H1 (cell line): ENCODE data around the gene RTEL1. TPM values are rescaled to one million over a fixed set of nuclear protein-coding genes. Genes with fewer than 3 reads are reported as not detected.

Experiments used
- CTCF ChIA-PET: fragments of 300-600 bp; sonication (Branson Sonifier 250); formaldehyde crosslinking; loops from one replicate; lab custom pipeline; 2021; ENCODE audit not compliant: partially characterized antibody; lab: Charles Lee
- POLR2A ChIA-PET: fragments of 300-600 bp; sonication (Branson Sonifier 250); formaldehyde crosslinking; loops from one replicate; lab custom pipeline; 2021; ENCODE audit warnings: inconsistent platforms; ENCODE audit not compliant: partially characterized antibody; lab: Charles Lee
- DNase-seq, 2 experiments: peaks; one replicate each; pipeline versions ENCODE4 v3.0.0 to v3.0.0-alpha.2; 2010 to 2022; ENCODE audit warnings: low spot score in 2 of 2, low read depth in 1 of 2, mixed read lengths in 1 of 2
- FAIRE-seq: peaks from 2 replicates; lab custom pipeline; 2011; peaks lifted over from hg19 to GRCh38; lab: Jason Lieb, UNC
- H2AFZ ChIP-seq: 2 replicates; pipeline ENCODE4 v1.8.1; 2012; ENCODE audit warnings: low read length, inconsistent platforms
- H2AK5ac ChIP-seq: 2 replicates; pipeline ENCODE4 v1.6.1; 2013; ENCODE audit warnings: low read depth, low read length
- H2BK120ac ChIP-seq: replicated peaks from 2 replicates; pipeline ENCODE3; 2013; ENCODE audit warnings: low read depth, low read length, inconsistent platforms
- H2BK12ac ChIP-seq: 2 replicates; pipeline ENCODE4 v1.6.1; 2013; ENCODE audit warnings: low read depth, low read length
- H2BK15ac ChIP-seq: 2 replicates; pipeline ENCODE4 v1.6.1; 2013; ENCODE audit warnings: low read length
- H2BK20ac ChIP-seq: 2 replicates; pipeline ENCODE4 v1.6.1; 2013; ENCODE audit warnings: low read length
- H2BK5ac ChIP-seq: 2 replicates; pipeline ENCODE4 v1.6.1; 2013; ENCODE audit warnings: low read depth, low read length
- H3K14ac ChIP-seq: 2 replicates; pipeline ENCODE4 v1.6.1; 2013; ENCODE audit warnings: inconsistent platforms; ENCODE audit not compliant: insufficient read length
- H3K18ac ChIP-seq: 2 replicates; pipeline ENCODE4 v1.6.1; 2013; ENCODE audit warnings: low read length; ENCODE audit errors: extremely low read depth
- H3K23ac ChIP-seq: 2 replicates; pipeline ENCODE4 v1.6.1; 2013; ENCODE audit warnings: inconsistent platforms; ENCODE audit not compliant: insufficient read length
- H3K23me2 ChIP-seq: 2 replicates; pipeline ENCODE4 v1.6.1; 2013; ENCODE audit warnings: low read depth, low read length
- H3K27ac ChIP-seq: 2 replicates; pipeline ENCODE4 v1.6.1; 2011; ENCODE audit warnings: low read depth, low read length, inconsistent platforms
- H3K27me3 ChIP-seq, 4 experiments: replicated peaks in 1 of 4; 1 replicate in 1 of 4; 2 replicates in 3 of 4; pipeline versions ENCODE4 v1.6.1 to v1.8.1; 2011 to 2013; ENCODE audit warnings: low read length in 3 of 4, mild to moderate bottlenecking in 3 of 4, inconsistent platforms in 2 of 4, mixed read lengths in 2 of 4, moderate library complexity in 1 of 4; ENCODE audit not compliant: control insufficient read depth in 3 of 4, insufficient read depth in 3 of 4; ENCODE audit errors: extremely low read depth in 1 of 4
- H3K36me3 ChIP-seq, 4 experiments: 2 replicates each; pipeline versions ENCODE4 v1.6.1 to v1.8.1; 2011 to 2013; ENCODE audit warnings: mild to moderate bottlenecking in 4 of 4, low read length in 3 of 4, moderate library complexity in 2 of 4, control low read depth in 1 of 4, inconsistent platforms in 1 of 4; ENCODE audit not compliant: insufficient read depth in 4 of 4, control insufficient read depth in 2 of 4
- H3K4ac ChIP-seq: replicated peaks from 2 replicates; pipeline ENCODE3; 2013; ENCODE audit warnings: low read length, low read depth, mixed read lengths, inconsistent platforms; ENCODE audit not compliant: insufficient read length
- H3K4me1 ChIP-seq, 4 experiments: replicated peaks in 1 of 4; 1 replicate in 1 of 4; 2 replicates in 3 of 4; pipeline versions ENCODE4 v1.6.1 to v1.8.1; 2011 to 2013; ENCODE audit warnings: low read length in 3 of 4, inconsistent platforms in 2 of 4, mixed read lengths in 1 of 4; ENCODE audit not compliant: insufficient read depth in 4 of 4, control insufficient read depth in 3 of 4
- H3K4me2 ChIP-seq, 2 experiments: 2 replicates each; pipeline versions ENCODE4 v1.6.1 to v1.8.1; 2011 to 2013; ENCODE audit warnings: low read depth in 2 of 2, low read length in 2 of 2, control low read depth in 1 of 2, inconsistent platforms in 1 of 2, mild to moderate bottlenecking in 1 of 2; ENCODE audit not compliant: insufficient read depth in 1 of 2
- H3K4me3 ChIP-seq, 4 experiments: fragments of 200-600, 300-600 bp in 1 of 4; sonication (generic), shearing (Covaris generic), sonication (Bioruptor Twin) in 1 of 4; 2 replicates each; pipeline versions ENCODE4 v1.5.1 to v1.8.1; 2011 to 2016; ENCODE audit warnings: low read length in 4 of 4, low read depth in 3 of 4, control low read depth in 2 of 4, inconsistent platforms in 2 of 4, mild to moderate bottlenecking in 2 of 4, mixed read lengths in 1 of 4, moderate library complexity in 1 of 4; ENCODE audit not compliant: insufficient read depth in 2 of 4; ENCODE audit errors: extremely low read depth in 1 of 4
- H3K56ac ChIP-seq: replicated peaks from 2 replicates; pipeline ENCODE3; 2013; ENCODE audit warnings: low read depth, mild to moderate bottlenecking, mixed read lengths, low read length, inconsistent platforms; ENCODE audit not compliant: insufficient read length
- H3K79me1 ChIP-seq: 2 replicates; pipeline ENCODE4 v1.6.1; 2013; ENCODE audit warnings: low read depth, low read length, control low read depth
- H3K79me2 ChIP-seq, 2 experiments: 2 replicates each; pipeline versions ENCODE4 v1.6.1 to v1.8.1; 2012 to 2013; ENCODE audit warnings: low read length in 2 of 2, mild to moderate bottlenecking in 2 of 2, inconsistent platforms in 1 of 2; ENCODE audit not compliant: insufficient read depth in 2 of 2, control insufficient read depth in 1 of 2
- H3K9ac ChIP-seq, 4 experiments: replicated peaks in 1 of 4; 1 replicate in 1 of 4; 2 replicates in 3 of 4; pipeline versions ENCODE4 v1.6.1 to v1.8.1; 2011 to 2013; ENCODE audit warnings: low read depth in 3 of 4, low read length in 3 of 4, control low read depth in 2 of 4, mild to moderate bottlenecking in 2 of 4, moderate library complexity in 2 of 4, inconsistent platforms in 1 of 4; ENCODE audit errors: extremely low read depth in 1 of 4
- H3K9me3 ChIP-seq, 2 experiments: 2 replicates each; pipeline versions ENCODE4 v1.6.1 to v1.8.1; 2012 to 2013; ENCODE audit warnings: mild to moderate bottlenecking in 2 of 2, moderate library complexity in 2 of 2, control low read depth in 1 of 2, inconsistent platforms in 1 of 2, low read depth in 1 of 2, low read length in 1 of 2, mixed read lengths in 1 of 2; ENCODE audit not compliant: insufficient read depth in 2 of 2
- H4K20me1 ChIP-seq, 2 experiments: replicated peaks in 1 of 2; 2 replicates each; pipeline versions ENCODE3 to v1.8.1; 2011 to 2013; ENCODE audit warnings: inconsistent platforms in 2 of 2, low read length in 2 of 2, mild to moderate bottlenecking in 1 of 2; ENCODE audit not compliant: insufficient read depth in 2 of 2, control insufficient read depth in 1 of 2
- H4K5ac ChIP-seq: 2 replicates; pipeline ENCODE4 v1.6.1; 2013; ENCODE audit warnings: low read length, low read depth, mixed read lengths, inconsistent platforms; ENCODE audit not compliant: insufficient read length
- H4K8ac ChIP-seq: 2 replicates; pipeline ENCODE4 v1.8.0; 2013; ENCODE audit warnings: mild to moderate bottlenecking, moderate library complexity, low read length, inconsistent platforms; ENCODE audit not compliant: insufficient read depth; ENCODE audit errors: extremely low read depth
- H4K91ac ChIP-seq: replicated peaks from 2 replicates; pipeline ENCODE3; 2013; ENCODE audit warnings: low read length, mixed read lengths, inconsistent platforms; ENCODE audit not compliant: insufficient read length
- ATF3 ChIP-seq: IDR thresholded peaks from 2 replicates; pipeline ENCODE4 v1.6.1; 2011; ENCODE audit warnings: low read depth, mild to moderate bottlenecking, low read length; ENCODE audit not compliant: insufficient read depth
- CHD2 ChIP-seq: IDR thresholded peaks from 2 replicates; pipeline ENCODE4 v1.6.1; 2012; ENCODE audit warnings: low read length, improper control_type of control experiment
- GTF2F1 ChIP-seq: IDR thresholded peaks from 2 replicates; pipeline ENCODE4 v1.6.1; 2012; ENCODE audit warnings: low read depth, low read length, improper control_type of control experiment, borderline replicate concordance
- KDM4A ChIP-seq: IDR thresholded peaks from one replicate; pipeline ENCODE4 v1.7.1; 2012; ENCODE audit warnings: low read depth, mild to moderate bottlenecking, moderate library complexity, low read length, inconsistent platforms; ENCODE audit not compliant: severe bottlenecking
- NANOG ChIP-seq: IDR thresholded peaks from 2 replicates; pipeline ENCODE4 v1.6.1; 2011; ENCODE audit warnings: low read length, low read depth, mild to moderate bottlenecking, inconsistent platforms; ENCODE audit not compliant: insufficient read depth, poor library complexity, severe bottlenecking
- POLR2A ChIP-seq, 2 experiments: IDR thresholded peaks; 1 replicate in 1 of 2; 2 replicates in 1 of 2; pipeline ENCODE4 v1.6.1; 2011; ENCODE audit warnings: low read depth in 2 of 2, low read length in 2 of 2, mild to moderate bottlenecking in 2 of 2; ENCODE audit errors: control extremely low read depth in 1 of 2
- RFX5 ChIP-seq: IDR thresholded peaks from 2 replicates; pipeline ENCODE4 v1.6.1; 2011; ENCODE audit warnings: low read depth, low read length, improper control_type of control experiment, borderline replicate concordance
- TAF1 ChIP-seq: IDR thresholded peaks from 2 replicates; pipeline ENCODE4 v1.6.1; 2011; ENCODE audit warnings: mild to moderate bottlenecking, low read depth, low read length
- TBP ChIP-seq: IDR thresholded peaks from 2 replicates; pipeline ENCODE4 v1.6.1; 2011; ENCODE audit warnings: low read depth, low read length, improper control_type of control experiment
- WGBS, 2 experiments: shearing (Covaris generic) in 1 of 2; methylation state at CpG; one replicate each; pipeline versions ENCODE4 v1.1.6 to v1.1.7; 2013 to 2015; ENCODE audit warnings: low lambda C conversion rate in 2 of 2, mixed read lengths in 2 of 2, inconsistent platforms in 1 of 2, low coverage in 1 of 2, missing lambda C conversion rate in 1 of 2; ENCODE audit not compliant: insufficient replicate concordance in 2 of 2, insufficient coverage in 1 of 2, insufficient read length in 1 of 2; ENCODE audit errors: extremely low coverage in 1 of 2, missing lambda C conversion rate in 1 of 2; 5-methylcytosine and 5-hydroxymethylcytosine counted together
- polyA plus RNA-seq, 7 experiments: library from polyadenylated mRNA; depleted of rRNA in 3 of 7; stranded (reverse) in 5 of 7; unstranded in 2 of 7; fragments of >200 nt in 5 of 7; fragments of 200-250 nt in 2 of 7; gene quantifications; 1 replicate in 5 of 7; 2 replicates in 1 of 7; 4 replicates in 1 of 7; pipeline versions ENCODE4 v1.2.1 to v1.2.3, GENCODE V29; 2011 to 2013; ENCODE audit warnings: missing spikeins in 2 of 7, mixed read lengths in 2 of 7
- total RNA-seq: library from RNA; stranded (reverse); fragmentation: NEBNext Ultra II Directional; extraction: Animal tissue kit (Norgen Biotek cat#: 25700); gene quantifications from 2 replicates; pipeline ENCODE4 v1.2.1, GENCODE V29; 2021

The RTEL1 gene
- total and polyA plus RNA-seq, 2 of the 8 experiments (the other 6 are each of a cell fraction or from before 2014, with no cell fraction given): 16.2 to 37.1 TPM

GRCh38 chr20:63663332-63664066 is 5.4 kb downstream of the RTEL1 start:
- no peak overlapping the region for H3K9ac ChIP-seq
- H3K79me1 ChIP-seq: no peaks in the 10 kb centered on the region; the same call in 1 of the 2 replicates
- CTCF ChIA-PET: no interaction called here
- peaks cover 0 to 5% (median 4%) of the 10 kb centered on the region in 4 experiments; a peak in 5 of 7 replicates for H3K4me1 ChIP-seq
- no peak overlapping the region for H2BK5ac ChIP-seq
- H3K27ac ChIP-seq: no peak overlapping the region
- H3K23ac ChIP-seq: no peak overlapping the region
- DNase-seq (no peak), FAIRE-seq (no peak)
- H3K36me3 ChIP-seq: peaks cover 0 to 29% (median 17%) of the 10 kb centered on the region in 4 experiments; a peak in 6 of 8 replicates
- no peak overlapping the region for H3K14ac ChIP-seq
- H2BK20ac ChIP-seq: no peak overlapping the region
- H2BK15ac ChIP-seq: no peak overlapping the region
- peaks cover 5 to 10% of the 10 kb centered on the region in 2 experiments for H4K20me1 ChIP-seq
- POLR2A ChIA-PET: no interaction called here
- H2BK12ac ChIP-seq: no peak overlapping the region
- H3K4ac ChIP-seq: no peak overlapping the region
- no peak overlapping the region for H2BK120ac ChIP-seq
- no peak overlapping the region for H3K56ac ChIP-seq
- H4K91ac ChIP-seq: no peak overlapping the region
- no peak overlapping the region for H2AK5ac ChIP-seq
- H3K9me3 ChIP-seq: no peaks in the 10 kb centered on the region
- H2AFZ ChIP-seq: no peak overlapping the region
- peaks cover 7% of the 10 kb centered on the region for H3K23me2 ChIP-seq
- no peak overlapping the region for H3K18ac ChIP-seq
- H3K27me3 ChIP-seq: no peaks in the 10 kb centered on the region
- 93% methylated on average over 23 of the region's 26 CpGs; no CpG with 5 or more reads in 1 of the 2 experiments for WGBS, 2 experiments
- H3K4me2 ChIP-seq: no peak overlapping the region
- no peak overlapping the region for H4K5ac ChIP-seq
- H3K4me3 ChIP-seq: no peak overlapping the region
- no peak overlapping the region for H4K8ac ChIP-seq
- peaks cover 0 to 9% of the 10 kb centered on the region in 2 experiments; a peak in 1 of 4 replicates for H3K79me2 ChIP-seq
- TF ChIP-seq POLR2A (IDR thresholded peaks at IDR 0.05; ENCODE audit: control extremely low read depth in 1 of 2, low read depth in 2 of 2, low read length in 2 of 2): no peak
- no peak for TF ChIP-seq GTF2F1
- TF ChIP-seq TBP: no peak
- no peak for TF ChIP-seq TAF1
- TF ChIP-seq KDM4A: no peak
- no peak for TF ChIP-seq CHD2
- TF ChIP-seq ATF3: no peak
- no peak for TF ChIP-seq NANOG
- no peak for TF ChIP-seq RFX5
